NCI-H82 treated with DMSO at 0.1 percent for 48 hours (cell line): ENCODE results near the gene TRPM3.
A peak's percentile ranks its signal among the peaks of the same experiment; 100 is the strongest.

Experiments used
- DNase-seq: peaks from one replicate; lab custom pipeline; 2025; ENCODE audit not compliant: unreplicated experiment; lab: John Stamatoyannopoulos, UW

Gene TRPM3

DNA sequence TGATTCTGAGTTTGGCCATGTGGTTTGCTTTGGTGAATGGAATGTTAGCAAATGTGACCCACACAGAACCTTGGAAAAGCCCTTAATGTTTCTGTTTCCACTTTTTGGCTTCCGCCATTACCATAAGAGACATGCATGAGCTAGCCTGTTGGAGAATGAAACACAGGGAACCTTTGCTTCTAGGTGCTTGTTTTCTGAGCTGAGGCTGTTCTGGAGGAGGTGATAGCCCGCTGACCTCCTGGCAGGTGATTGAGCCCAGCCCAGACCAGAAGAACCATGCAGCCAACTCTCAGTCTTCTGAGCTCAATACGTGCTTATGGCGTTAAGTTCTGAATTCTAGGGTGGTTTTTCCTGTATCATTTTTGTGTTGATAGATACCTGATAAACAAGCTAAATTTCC lies 558.4 kb downstream of the TRPM3 start:
- DNase-seq: no peak

- no peak for DNase-seq
Observed at GRCh38 chr9:70561786-70562395, 559.5 kb downstream of the TRPM3 start.

DNA sequence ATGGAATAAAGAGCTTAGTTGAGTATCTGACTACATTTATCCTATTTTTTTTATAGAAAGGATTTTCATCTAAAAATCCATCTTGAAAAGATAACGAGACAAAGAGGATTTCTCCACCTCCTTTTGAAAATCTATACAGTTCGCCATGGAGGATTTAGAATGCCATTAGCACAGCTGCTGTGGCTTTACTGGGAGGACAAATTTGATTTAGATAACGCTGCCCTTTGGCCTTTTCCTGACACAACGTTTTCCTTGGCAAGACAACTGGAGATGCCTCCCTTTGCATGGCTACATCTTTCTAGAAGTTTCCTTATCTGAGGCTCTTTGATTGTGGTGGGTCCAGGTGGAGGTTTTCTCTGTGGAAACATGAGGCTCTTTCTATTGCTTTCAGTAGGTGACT lies 560.3 kb downstream of the TRPM3 start:
- DNase-seq: peak; percentile 2

DNA sequence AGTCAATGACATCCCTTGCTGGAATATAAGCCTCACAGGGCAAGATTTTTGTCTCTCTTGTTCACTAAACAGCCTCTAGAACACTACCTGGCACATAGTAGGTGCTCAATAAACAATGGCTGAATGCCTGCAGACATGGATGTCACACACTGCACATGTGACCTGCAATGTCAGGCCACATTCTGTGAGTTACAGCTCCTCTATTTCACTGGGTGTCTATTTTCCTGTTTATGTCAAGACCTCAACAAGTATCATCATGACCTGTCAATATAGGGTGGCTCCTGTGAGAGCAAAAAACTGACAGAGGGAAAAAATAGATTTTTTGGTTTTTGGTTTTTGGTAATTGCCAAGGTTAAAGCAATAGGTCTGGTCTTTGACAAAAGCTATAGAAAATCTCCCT lies 562.3 kb downstream of the TRPM3 start:
- DNase-seq: no peak

DNA sequence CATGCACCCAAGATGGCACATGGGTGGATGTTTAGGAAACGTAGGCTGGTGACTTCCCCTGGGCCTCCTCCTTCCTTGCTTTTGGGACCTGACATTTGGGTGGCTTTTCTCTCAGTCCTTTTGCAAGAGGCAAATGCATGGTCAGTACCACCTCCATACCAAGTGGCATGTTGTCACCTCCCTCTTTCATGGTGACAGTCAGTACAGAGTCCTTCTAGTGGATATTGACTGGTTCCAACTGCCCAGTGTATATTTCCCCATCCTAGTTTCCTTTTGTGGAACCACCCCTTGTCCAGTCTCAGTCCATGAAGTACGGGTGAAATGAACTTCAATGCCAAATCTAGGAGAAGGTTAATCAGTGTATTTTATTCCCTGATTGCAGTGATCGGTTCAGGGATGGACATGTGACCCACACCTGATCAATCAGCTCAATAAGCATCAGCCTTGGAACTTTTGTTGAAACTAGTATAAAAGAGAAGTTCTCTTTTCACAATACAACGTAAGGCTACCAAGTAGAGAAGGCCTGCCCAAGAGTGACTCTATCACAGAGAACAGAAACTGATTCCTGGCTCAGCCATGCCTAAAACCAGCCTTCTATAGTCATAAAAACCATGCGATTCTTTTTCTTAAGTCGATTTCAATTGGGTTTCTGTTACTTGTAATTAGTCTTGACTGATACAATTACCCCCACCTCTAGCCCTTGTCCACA lies 563.6 kb downstream of the TRPM3 start:
- no peak for DNase-seq

- no peak for DNase-seq
Observed at GRCh38 chr9:70556771-70557170, 564.6 kb downstream of the TRPM3 start.

DNA sequence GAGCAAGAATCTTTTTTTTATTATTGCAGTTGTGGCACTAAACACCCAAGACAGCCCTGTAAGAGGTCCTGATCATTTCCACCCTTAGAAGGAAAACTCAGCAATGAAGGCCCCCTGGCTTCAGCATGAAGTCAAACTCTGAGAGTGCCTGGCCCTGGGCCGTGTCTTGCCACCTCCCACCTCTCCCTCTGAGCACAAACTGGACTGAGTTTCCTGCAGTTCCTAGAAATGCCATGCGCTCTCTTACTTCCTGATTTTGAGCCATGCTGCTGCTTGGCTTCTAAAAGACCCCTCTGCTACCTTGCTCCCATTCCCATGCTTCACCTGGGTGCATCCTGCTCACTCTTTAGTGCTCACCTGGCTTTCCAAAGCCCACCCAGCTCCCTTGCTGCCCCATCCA lies 566.5 kb downstream of the TRPM3 start:
- DNase-seq: no peak

DNA sequence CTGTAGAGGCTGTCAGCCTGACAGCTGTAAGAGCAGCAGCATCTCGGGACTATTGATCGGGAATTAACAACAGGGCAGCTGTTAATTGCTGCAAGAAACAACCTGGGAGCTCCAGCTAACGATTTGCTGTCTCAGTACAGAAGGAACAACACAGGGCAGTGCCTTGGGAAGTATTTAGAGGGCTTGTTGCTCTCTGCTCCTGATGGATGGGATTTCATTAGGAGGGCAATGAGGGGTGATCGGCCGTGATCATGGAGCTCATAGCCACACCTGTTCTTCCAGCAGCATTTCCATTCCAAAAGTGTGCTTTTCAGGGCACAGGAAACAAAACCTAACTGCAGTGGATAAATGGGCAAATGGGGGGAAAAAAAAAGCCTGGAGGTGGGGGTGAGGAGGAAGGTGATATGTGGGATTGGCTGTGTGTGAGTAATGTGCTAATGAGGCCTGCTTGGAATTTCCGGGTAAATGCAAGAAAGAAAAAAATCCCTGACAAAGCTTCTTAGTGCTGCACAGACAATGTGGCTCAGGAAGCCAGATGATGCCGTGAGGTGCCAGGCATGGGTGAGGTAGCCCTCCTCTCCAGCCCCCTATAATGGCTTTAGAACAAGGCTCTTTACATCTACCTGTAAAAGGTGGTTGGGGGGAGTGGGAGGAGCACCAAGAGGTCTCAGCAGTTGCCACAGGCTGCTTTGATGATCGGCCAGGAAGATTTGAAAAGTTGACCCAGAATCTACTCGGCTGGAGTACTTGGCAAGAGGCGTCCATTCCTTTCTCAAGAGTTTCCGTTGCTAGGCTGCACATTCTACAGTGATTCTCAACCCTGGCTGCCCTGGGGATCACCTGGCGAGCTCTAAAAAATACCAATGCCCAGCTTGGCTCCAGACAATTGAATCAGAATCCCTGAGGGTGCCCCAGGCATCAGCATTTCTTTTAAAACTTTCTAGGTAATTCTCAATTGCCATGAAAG lies 567.4 kb downstream of the TRPM3 start:
- no peak for DNase-seq

DNA sequence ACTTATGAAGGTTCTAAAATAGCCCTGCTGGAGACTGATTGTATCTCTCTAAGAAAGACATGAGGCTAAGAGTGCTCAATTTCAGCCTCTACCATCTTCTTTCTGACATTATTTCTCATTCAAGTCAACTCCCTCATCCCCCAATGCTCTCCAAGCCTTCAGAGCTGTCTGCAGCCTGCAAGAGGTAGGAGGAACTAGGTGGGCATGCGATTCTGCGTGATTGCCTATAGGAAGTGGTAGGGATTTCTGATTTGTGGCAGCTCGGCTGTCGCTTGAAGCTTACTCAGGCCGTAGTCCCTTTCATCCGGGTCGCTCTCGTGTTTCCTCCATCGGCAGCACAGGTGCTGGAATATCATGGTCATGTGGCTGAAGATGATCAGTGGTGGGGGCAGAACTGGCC lies 568.9 kb downstream of the TRPM3 start:
- no peak for DNase-seq

GRCh38 chr9:70551801-70552200 lies 569.6 kb downstream of the TRPM3 start:
- no peak for DNase-seq

GRCh38 chr9:70551396-70551795 lies 570.0 kb downstream of the TRPM3 start:
- DNase-seq: no peak

DNA sequence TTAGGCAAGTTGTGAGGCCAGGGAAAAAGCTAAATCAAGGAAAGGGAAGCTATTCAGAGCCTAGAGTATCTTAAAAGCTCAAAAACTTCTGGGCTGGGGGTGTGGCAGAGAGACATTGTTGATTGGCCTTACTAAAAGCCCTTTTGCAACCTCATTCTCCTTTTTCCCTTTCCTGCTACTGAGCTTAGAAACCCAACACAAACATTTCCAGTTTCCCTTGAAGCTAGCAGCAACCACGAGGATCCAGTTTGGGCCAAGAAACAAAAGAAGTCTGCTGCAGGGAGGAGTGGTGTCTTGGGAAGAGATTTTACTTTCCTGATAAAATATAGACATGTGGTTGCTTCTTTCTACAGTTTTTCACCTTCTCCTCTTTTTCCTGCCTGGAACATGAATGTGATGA lies 571.5 kb downstream of the TRPM3 start:
- DNase-seq: no peak

- DNase-seq: no peak
Observed at GRCh38 chr9:70542311-70542931, 579.0 kb downstream of the TRPM3 start.

DNA sequence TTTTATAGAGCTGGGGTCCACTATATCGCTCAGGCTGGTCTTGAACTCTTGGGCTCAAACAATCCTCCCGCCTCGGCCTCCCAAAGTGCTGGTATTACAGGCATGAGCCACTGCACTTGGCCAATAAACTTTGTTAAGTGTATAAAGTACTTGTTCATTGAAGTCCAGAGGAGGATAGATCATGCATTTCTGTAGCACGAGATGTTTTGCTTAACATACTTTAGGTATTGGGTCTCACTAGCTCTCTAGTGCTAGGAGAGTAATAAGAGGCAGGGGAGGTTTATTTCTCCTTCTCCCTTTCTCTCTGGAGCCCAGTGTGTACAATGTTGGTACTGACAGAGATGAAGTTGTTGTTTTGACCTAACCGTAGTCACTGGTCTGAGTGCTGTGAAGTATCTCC lies 581.4 kb downstream of the TRPM3 start:
- no peak for DNase-seq

- no peak for DNase-seq
Observed at GRCh38 chr9:70539526-70539925, 581.9 kb downstream of the TRPM3 start.

GRCh38 chr9:70539001-70539400 lies 582.4 kb downstream of the TRPM3 start:
- no peak for DNase-seq

DNA sequence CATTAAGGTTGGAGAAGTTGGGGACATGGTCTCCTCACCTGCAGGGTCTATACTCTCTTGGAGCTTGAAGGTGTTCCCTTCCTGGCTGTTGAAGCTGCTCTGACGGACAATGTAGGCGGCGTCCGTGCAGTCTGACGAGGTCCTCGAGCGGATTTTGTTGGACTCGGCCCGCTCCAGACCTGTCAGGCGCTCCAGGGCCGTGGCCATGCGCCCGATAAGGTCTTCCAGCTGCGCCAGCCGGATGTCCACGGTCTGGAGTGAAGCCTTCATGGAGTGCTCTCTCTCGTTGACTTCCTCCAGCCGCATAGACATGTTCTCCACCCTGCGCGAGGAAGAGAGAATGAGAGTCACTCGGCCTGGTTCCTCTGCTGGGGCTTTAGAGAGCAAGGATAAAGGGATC lies 584.3 kb downstream of the TRPM3 start:
- no peak for DNase-seq

DNA sequence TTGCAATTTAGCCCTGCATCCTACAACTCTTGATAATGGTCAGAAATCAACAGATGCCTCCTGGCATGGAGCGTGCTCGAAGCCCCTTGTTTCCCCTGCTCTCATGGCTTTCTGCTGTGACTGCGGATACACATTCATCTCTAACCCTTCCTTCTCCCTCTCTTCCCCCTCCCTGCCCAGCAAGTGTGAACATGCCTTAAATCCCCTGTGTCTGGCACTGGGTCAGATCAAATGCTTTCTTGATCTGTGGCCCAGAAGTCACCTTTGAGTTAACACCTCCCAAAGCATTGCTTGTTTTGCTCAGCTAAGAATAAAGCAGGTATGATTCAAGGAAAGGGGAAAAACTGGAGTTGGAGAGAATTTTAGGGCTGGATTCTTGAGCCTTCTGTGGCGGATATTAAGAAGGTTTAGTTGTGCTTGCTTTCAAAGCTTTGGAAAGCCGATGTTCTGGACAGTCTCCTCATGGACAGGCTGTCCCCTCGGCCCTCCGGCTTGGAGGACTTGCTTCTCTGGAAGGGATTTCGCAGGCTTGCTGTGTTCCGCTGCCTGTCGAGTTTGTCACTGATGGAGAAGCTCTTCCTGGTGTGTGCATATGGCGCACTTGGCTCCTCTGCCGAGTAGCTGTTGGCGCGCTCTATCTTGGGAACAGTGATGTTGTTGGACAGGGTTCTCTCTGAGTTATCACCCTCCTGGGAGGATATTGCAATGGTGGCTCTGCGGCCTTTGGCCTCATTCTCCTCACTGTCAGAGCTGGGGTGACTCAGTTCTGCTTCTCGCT lies 585.7 kb downstream of the TRPM3 start:
- DNase-seq: no peak

- no peak for DNase-seq
Observed at GRCh38 chr9:70534471-70534870, 587.0 kb downstream of the TRPM3 start.

- no peak for DNase-seq
Observed at GRCh38 chr9:70534061-70534460, 587.4 kb downstream of the TRPM3 start.

- DNase-seq: no peak
Observed at GRCh38 chr9:70533492-70533891, 587.9 kb downstream of the TRPM3 start.
